HS-27A (cell line): ENCODE measurements around the gene SLC15A4.
"Not testable (repeated sequence)": the region's sequence is repeated elsewhere in the genome, so short reads cannot be mapped to it uniquely, and the experiment has no call there.

Source experiments
- DNase-seq: peaks from one replicate; pipeline ENCODE4 v3.0.0-alpha.2; 2012; ENCODE audit warnings: low read depth, missing footprints

The SLC15A4 gene

GRCh38 chr12:128844031-128844635 lies 20.4 kb upstream of the SLC15A4 start:
- DNase-seq = no peak

- no peak for DNase-seq
These were observed 19.8 kb upstream of the SLC15A4 start for GRCh38 chr12:128843538-128843937.

- DNase-seq = no peak
These were observed 18.8 kb upstream of the SLC15A4 start for GRCh38 chr12:128842579-128842978.

GRCh38 chr12:128840862-128841468 lies 17.2 kb upstream of the SLC15A4 start:
- DNase-seq = no peak

- DNase-seq = not testable (repeated sequence)
These were observed 16.1 kb upstream of the SLC15A4 start for GRCh38 chr12:128839885-128840284.

GRCh38 chr12:128833418-128833817 lies 9.7 kb upstream of the SLC15A4 start:
- no peak for DNase-seq

- no peak for DNase-seq
These were observed 6.7 kb upstream of the SLC15A4 start for GRCh38 chr12:128830505-128830893.

- DNase-seq = no peak
These were observed 6.2 kb upstream of the SLC15A4 start for GRCh38 chr12:128829861-128830504.

- no peak for DNase-seq
These were observed 4.0 kb upstream of the SLC15A4 start for GRCh38 chr12:128827724-128828123.

- DNase-seq = no peak
These were observed 2.1 kb upstream of the SLC15A4 start for GRCh38 chr12:128825835-128826234.

GRCh38 chr12:128823216-128823915 lies 392 bp downstream of the SLC15A4 start:
- DNase-seq = no peak

- no peak for DNase-seq
These were observed 2.9 kb downstream of the SLC15A4 start for GRCh38 chr12:128820723-128821432.

- no peak for DNase-seq
These were observed 3.5 kb downstream of the SLC15A4 start for GRCh38 chr12:128820253-128820652.

GRCh38 chr12:128819293-128820144 lies 4.2 kb downstream of the SLC15A4 start:
- DNase-seq = no peak

GRCh38 chr12:128818065-128819022 lies 5.4 kb downstream of the SLC15A4 start:
- DNase-seq = no peak

- no peak for DNase-seq
These were observed 6.4 kb downstream of the SLC15A4 start for GRCh38 chr12:128817111-128818015.

GRCh38 chr12:128816643-128816920 lies 7.2 kb downstream of the SLC15A4 start:
- DNase-seq = no peak

- DNase-seq = no peak
These were observed 7.7 kb downstream of the SLC15A4 start for GRCh38 chr12:128815779-128816642.
